Measurements from ENCODE around the gene TSPAN3.

TSPAN3 gene

GRCh38 chr15:76993114-76993725, 77.7 kb downstream of the TSPAN3 start:
- TF ChIP-seq ZFX (IDR thresholded peaks at IDR 0.05; ENCODE audit: borderline replicate concordance) (no peak), CTCF (IDR thresholded peaks at IDR 0.05) (no peak)
- no peak overlapping the region for H3K27ac ChIP-seq

GRCh38 chr15:76991741-76992645, 78.9 kb downstream of the TSPAN3 start:
- TF ChIP-seq ZFX (IDR thresholded peaks at IDR 0.05; ENCODE audit: borderline replicate concordance) (no peak), CTCF (IDR thresholded peaks at IDR 0.05) (no peak)
- H3K27ac ChIP-seq: no peak overlapping the region
